ENCODE measurements around the gene TRAPPC5.
A peak's percentile ranks its signal among the peaks of the same experiment; 100 is the strongest.

Gene TRAPPC5
- total RNA-seq: 0.94 to 2.2 reads per million in 2 donors

DNA sequence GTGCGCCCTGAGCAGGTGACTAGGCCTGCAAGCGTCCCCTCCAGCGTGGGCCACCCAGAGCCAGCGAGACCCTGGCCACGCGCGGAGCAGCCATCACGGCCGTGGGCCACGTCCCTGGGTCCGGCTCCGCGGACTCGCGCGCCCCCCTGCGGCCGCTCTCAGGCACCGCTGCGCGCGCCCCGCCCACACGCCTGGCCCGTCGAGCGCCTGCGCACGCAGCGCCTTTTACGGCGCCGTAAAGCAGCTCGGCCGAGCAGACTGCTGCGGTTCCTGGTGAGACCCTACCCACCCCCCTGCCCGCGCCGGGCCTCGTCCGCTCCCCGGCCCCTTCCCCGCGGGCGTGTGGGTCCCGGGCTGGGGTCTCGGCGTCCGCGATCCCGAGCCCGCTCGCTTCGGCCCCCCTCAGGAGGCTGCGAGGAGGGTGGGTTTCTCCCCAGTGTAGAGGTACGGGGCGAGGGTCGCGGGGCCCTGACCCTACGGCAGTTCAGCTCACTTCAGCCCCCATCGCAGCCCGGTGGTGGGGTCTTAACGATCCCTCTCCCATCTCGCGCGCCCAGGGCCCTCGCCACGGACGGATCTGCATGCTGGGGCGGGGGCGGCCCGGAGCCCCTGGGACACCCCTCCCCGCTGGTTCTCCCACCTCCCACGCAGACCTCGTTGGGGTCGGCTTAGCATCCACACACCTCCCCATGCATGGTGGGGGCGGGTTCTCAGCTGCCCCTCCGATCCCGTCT lies at the start of gene TRAPPC5:
Gene TRAPPC5 (plus strand): TSS at position 228 of the 734 bp plus-strand sequence. CDS start 1,421 bp downstream, outside the sequence.
- DNase-seq: peak; percentile 75 to 89 (median 77)

DNA sequence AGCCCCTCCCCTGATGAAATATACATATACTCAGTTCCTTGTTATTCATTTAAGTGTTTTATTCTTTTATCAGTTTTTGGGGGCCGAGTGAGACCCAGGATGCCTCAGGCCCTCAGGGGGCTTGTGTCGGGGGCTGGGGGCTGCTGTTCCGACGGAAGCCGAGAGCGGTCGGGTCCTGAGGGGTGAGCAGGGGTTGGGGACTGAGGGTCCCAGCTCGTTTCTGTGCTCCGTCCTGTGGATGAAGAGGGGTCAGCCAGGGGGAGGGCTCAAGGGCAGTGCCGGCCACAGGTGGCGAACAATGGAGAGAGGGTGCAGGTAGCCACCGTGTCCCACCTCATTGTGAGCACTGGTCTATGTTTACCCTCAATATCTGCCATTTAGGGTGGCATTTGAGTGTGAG lies 49.1 kb upstream of the TRAPPC5 start:
- DNase-seq: no peak

DNA sequence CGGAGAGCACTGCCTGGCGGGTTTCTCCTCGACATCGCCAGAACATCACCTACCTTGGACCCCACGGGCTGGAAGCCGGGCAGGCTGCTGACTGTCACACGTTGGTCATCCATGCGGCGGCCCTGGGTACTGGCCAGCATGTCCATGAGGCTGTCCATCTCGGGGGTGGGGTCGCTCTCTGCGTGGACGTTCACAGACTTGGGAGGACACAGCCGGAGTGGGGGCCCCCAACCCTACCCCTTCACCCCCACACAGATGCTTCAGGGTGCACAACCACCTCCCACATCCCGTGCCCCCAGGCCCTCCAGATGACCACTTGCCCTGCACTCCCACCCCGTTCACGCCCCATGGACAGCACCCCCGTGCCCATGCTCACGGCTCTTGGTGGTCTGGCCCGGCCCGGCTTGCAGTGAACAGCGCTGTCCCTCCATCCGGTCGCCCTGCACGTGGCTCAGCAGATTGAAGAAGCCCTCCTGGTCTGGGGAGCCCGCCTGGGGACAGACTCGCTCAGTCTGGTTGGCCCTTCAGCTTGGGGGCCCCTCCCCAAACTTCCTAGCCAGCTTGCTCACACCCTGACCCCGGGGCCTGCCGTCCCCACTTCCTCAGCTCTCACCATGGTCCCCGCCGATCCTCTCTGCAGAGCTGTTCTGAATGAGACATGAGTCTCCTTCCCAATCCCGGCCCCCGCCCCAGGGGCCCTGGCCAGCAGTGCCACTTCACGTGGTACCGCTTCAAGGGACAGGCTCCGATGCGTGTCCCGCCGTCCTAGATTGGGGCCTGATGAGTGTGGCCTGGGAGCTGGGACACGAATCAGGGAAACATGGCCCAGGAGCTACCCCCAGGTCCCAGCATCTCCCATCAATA lies 48.1 kb upstream of the TRAPPC5 start:
- no peak for DNase-seq

DNA sequence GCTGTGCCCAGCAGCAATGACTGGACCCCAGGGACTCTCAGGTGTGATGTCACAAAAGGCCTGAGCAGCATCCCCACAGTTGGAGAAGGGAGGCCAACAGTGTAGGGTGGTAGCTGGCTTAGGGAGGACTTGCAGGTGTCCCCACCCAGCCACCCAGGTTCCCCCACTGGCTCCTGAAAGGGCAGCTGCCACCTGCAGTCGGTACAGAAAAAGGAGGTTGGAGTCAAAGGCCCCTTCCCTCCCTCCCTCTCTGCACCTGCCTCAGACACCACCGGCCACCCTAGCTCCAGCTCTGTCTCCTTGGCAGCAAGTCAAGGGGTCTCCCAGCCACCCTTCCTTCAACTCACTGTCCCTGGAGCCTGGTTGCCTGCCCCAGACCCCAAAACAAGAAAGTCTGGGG lies 46.9 kb upstream of the TRAPPC5 start, which contains the start of gene PCP2:
Gene PCP2 (minus strand): TSS at position 22 of the 400 bp plus-strand sequence. CDS start 262 bp downstream, outside the sequence.
- DNase-seq: no peak

DNA sequence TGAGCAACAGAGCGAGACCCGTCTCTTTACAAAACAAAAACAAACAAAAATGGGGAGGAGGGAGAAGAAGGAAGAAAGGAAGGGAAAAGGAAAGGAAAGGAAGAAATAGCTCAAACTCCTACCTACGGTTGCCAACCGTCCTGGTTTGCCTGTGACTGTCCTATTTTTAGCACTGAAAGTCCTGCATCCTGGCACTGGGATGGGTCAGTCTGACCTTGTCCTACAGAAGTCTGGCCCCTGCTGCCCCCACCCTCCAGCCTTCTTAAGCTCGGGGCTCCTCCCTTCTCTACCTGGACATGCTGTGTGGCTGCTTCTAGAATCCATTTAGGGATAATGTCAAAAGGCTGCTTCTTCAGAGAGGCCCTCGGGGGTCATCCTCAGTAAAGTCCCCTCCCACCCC lies 45.0 kb upstream of the TRAPPC5 start:
- DNase-seq: no peak

DNA sequence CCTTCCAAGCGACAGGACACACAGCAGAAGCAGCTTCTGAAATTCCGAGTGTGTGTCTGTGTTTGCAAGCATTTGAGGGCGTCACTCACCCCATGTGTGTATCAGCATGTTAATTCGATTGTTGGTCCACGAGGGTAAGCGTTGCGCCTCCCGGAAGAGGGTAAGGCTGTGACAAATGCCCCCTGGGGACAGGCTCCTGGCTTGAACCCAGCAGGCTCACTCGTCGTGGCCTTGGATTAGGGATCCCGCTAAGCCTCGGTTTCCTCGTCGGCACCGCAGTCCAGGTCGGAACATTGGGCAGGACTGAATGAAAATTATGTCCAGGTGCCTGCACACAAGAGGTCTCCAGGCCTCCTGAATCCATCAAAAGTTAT lies 44.3 kb upstream of the TRAPPC5 start:
- no peak for DNase-seq

DNA sequence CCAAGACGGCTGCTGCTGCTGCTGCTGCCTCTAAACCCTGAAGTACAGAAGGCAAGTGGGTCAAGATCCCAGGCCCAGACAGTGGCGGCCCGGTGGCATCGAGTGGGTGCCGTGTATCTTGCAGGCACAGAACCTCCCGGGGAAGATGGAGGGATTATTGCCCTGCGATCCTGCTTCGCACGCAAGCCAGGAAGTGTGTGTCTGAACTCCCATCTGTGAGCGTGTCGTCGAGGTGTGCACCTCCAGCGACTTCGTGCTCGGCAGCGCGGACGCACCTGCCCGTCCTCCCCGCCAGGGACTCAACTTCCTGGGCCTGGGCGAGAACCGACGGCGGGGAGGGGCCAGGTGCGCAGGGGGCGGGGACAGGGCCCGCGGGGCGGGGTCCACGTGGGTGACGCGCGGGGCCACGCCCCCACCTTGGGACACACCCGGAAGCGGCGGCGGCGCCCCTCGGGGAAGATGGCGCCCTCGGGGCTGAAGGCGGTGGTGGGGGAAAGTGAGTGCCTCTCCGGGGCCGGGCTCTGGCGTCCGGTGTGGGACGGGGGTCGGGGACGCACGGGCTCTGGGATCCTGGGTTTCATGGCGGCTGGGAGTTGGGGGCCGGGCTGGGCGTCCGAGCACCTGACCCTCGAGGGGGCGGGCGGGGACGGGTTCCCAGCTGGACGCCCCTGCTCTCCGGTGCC lies 43.8 kb upstream of the TRAPPC5 start, which contains the start of gene STXBP2:
Gene STXBP2 (plus strand): TSS at position 420 of the 683 bp plus-strand sequence. CDS start 40 bp downstream, at position 460.
- peak; percentile 85 to 96 (median 90) for DNase-seq

DNA sequence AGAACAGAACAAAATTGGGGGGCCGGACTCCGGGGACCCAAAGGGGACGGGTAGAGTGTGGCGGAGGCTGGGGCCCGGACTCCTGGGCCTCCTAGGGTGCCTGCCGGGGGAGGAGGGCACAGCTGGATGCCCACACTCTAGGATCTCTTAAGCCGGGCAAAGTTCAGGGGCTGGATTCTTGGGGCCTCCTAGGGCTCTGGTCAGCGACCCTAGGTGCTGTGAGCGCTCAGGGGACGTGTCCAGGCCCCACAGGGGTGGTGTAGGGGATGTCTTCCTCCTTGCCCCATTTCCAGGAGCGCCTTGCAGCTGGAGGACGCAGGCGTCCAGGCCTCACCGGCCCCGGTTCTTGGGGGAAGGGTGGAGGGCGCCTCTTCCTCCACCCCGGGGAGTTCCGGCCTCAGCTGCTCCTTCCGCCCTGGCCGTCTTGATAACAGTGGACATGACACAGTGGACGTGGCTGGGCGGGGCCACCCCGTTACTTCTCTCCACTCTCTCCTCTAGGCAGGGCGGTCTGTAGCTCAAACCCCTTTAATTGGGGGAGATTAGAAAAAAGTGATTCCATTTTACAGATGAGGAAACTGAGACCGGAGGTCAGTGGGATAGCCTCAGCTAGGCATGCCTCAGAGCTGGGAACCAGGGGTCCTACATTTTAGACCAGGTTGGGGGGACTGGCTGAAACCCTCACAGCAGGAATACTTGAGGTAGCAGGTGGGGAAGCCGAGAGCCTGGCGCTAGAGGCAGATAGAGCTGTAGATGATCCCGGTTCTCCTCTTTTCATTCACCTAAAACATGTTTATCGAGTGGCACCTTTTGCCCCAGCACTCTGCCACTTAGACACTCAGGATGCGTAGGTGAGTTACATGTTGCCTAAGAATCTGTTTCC lies 43.0 kb upstream of the TRAPPC5 start:
- peak in 1 of 5 experiments; percentile 43 for DNase-seq

DNA sequence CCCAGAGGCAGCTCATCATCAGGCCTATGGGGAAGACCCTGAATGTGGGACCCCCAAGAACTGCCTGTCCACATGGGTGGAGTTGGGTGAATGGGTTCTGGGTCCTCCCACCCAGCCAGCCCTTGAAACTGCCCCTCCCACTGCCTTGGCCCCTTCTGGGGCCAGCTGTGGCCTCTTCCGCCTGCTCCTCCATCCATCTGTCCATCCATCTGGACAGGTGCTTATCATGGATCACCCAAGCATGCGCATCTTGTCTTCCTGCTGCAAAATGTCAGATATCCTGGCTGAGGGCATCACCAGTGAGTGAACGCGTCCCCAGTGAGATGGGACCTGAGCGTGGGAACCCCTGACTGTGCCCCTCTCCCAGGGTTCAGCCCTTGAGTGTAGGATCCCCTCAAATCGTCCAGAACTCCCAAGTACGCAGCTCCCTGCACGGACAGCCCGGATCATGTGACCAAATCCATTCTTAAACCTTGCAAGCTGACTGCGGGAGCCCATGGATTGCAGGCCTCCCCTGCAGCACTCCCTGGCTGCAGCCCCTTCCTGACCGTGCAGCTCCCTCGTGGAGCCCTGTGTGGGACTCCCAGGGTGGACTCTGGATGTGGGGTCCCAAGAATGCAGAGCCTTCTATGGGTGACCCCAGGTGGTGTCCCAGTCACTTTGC lies 41.7 kb upstream of the TRAPPC5 start:
- DNase-seq: no peak

DNA sequence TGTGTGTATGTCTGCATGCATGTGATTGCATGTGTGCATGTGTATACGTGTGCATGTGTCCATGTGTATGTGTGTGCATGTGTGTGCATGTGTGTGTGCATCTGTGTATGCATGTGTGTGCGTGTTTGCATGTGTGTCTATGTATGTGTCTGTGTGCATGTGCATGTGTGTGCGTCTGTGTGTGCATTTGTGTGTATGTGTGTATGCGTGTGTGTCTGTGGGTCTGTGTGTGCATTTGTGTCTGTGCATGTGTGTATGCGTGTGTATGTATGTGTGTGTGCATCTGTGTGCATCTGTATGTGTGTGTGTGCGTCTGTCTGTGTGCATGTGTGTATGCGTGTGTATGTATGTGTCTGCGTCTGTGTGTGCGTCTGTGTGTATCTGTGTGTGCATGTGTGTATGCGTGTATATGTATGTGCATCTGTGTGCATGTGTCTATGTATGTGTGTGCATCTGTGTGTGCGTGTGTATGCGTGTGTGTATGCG lies 40.7 kb upstream of the TRAPPC5 start:
- no peak for DNase-seq

DNA sequence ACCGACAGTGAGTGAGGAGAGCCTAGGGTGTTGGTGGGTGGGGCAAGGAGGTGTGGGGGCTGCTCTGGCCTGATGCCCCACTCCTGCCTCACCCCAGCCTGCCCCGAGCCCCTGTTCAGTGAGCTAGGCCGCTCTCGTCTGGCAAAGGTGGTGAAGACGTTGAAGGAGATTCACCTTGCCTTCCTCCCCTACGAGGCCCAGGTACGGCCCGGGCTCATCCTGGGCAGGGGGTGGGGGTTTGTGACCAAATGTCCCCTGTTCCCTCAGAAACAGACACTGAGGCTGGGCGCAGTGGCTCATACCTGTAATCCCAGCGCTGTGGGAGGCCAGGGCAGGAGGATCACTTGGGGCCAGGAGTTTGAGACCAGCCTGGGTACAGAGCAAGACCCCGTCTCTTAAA lies 39.8 kb upstream of the TRAPPC5 start:
- DNase-seq: no peak

DNA sequence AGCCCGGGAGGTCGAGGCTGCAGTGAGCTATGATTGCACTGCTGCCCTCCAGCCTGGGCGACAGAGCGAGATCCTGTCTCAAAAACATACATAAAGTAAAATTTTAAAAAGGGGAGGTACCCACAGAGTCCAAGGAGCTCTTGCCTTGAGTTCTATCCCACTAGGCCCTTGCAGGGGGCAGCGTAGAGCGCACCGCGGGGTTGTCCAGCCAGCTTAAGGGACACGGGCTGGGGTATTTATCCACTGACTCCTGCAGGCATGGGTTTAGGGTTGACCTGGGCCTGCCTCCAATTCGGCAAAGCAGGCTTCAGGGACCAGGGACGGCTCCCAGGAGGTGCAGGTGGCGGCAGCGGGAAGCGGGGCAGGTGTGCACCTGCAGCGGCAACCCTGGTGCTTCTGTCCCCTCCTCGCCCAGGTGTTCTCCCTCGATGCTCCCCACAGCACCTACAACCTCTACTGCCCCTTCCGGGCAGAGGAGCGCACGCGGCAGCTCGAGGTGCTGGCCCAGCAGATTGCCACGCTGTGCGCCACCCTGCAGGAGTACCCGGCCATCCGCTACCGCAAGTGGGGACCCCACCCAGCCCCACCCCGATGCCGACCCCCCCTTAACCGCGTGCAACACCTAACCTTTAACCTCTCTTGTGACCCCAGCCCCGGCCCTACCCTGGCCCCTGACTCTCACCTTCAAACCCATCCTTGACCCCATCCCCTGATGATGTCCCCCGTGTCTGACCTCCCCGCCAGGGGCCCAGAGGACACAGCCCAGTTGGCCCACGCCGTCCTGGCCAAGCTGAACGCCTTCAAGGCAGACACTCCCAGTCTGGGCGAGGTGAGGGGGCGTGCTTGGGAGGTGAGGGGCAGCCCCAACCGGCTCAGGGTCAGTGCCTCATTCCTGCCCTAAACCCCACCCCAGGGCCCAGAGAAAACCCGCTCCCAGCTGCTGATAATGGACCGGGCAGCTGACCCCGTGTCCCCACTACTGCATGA lies 39.0 kb upstream of the TRAPPC5 start:
- DNase-seq: no peak

DNA sequence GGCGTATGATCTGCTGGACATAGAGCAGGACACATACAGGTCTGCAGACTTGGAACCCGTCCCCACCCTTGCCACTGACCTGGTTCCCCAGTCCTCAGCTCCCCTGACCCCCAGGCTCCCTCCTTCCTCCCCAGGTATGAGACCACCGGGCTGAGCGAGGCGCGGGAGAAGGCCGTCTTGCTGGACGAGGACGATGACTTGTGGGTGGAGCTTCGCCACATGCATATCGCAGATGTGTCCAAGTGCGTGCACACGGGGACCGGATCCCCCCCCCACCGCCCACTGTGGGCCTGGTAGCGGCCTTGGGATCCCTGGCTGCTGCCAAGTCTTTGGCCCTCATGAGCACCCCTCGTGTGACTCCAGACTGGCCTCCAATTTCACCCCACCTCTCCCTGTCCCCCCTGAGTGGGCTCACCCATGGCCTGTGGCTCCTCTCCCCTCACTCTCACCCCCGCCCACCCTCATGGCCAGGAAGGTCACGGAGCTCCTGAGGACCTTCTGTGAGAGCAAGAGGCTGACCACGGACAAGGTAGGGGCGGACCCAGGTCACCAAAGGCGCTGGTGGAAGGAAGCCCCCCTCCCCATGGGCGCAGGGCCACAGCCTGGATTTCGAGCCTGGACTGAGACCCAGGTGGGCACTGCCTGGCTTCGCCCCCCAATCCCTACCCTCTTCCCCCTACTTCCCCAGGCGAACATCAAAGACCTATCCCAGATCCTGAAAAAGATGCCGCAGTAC lies 38.2 kb upstream of the TRAPPC5 start:
- no peak for DNase-seq

DNA sequence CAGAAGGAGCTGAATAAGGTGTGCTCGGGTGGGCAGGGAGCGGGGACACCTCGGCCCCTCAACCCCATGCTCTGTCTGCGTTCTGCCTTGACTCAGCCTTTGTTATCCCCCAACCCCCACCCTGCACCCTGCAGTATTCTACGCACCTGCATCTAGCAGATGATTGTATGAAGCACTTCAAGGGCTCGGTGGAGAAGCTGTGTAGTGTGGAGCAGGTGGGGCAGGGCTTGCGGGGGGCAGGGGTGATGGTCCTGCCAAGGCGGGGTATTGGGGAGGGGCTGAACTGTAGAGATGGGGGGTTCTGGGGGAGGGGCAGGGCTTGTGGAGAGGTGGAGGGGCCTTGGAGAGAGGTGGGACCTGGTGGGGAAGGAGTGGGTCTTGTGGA lies 37.6 kb upstream of the TRAPPC5 start:
- DNase-seq: no peak

DNA sequence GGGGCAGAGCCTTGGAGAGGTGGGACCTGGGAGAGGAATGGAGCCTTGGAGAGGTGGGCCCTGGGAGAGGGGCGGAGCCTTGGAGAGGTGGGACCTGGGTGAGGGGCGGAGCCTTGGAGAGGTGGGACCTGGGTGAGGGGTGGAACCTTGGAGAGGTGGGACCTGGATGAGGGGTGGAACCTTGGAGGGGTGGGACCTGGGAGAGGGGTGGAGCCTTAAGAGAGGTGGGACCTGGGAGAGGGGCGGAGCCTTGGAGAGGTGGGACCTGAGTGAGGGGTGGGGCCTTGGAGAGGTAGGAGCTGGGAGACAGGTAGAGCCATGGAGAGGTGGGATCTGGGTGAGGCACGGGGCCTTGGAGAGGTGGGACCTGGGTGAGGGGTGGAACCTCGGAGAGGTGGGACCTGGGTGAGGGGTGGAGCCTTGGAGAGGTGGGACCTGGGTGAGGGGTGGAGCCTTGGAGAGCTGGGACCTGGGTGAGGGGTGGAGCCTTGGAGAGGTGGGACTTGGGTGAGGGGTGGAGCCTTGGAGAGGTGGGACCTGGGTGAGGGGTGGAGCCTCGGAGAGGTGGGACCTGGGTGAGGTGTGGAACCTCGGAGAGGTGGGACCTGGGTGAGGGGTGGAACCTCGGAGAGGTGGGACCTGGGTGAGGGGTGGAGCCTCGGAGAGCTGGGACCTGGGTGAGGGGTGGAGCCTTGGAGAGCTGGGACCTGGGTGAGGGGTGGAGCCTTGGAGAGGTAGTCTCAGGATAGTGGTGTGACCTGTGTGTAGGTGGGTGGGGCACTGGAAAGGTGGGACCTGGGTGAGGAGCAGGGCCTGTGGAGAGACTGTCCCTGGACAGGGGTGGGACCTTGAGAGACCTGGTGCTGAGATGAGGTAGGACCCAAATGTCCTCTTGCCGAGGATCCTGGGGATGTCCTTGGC lies 36.7 kb upstream of the TRAPPC5 start:
- peak in 2 of 5 experiments; percentile 30 to 38 for DNase-seq

DNA sequence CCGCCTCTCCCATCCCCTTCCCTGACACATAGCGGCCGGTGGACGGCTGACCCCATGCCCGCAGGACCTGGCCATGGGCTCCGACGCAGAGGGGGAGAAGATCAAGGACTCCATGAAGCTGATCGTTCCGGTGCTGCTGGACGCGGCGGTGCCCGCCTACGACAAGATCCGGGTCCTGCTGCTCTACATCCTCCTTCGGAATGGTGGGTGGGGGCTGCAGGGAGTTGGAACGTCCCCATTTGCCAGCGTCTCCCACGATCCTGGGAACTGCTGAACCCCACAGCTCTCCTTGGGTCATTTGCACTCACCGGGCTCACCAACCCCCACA lies 36.1 kb upstream of the TRAPPC5 start:
- no peak for DNase-seq

DNA sequence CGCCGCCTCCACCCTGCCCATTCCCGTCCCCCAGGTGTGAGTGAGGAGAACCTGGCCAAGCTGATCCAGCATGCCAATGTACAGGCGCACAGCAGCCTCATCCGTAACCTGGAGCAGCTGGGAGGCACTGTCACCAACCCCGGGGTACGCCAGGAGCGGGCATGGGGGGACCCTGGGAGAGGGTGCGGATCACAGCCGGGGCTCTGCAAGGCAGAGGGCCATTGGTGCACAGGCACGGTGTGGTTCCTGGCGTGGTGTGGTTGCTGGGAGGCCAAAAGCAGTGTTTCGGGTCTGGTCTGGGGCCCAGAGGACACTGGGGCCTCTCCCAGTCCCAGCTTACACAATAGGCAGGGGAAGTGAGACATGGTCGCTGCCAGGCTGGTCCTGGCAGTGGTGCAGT lies 35.5 kb upstream of the TRAPPC5 start:
- DNase-seq: no peak

All from T-helper 2 cell (primary cell).